Osteocyte (in vitro differentiated cells): ENCODE measurements around the gene DDX46. TPM values are rescaled to one million over a fixed set of nuclear protein-coding genes. Genes with fewer than 3 reads are reported as not detected.

Source experiments
- DNase-seq: peaks from one replicate; pipeline ENCODE4 v3.0.0; 2021; ENCODE audit warnings: mixed read lengths; ENCODE audit not compliant: unreplicated experiment; ENCODE audit errors: extremely low spot score
- H3K27ac Mint-ChIP-seq: one replicate; pipeline ENCODE4 v1.8.0; 2021; ENCODE audit warnings: mild to moderate bottlenecking, mixed read lengths; ENCODE audit not compliant: unreplicated experiment
- H3K27me3 Mint-ChIP-seq: one replicate; pipeline ENCODE4 v1.8.0; 2021; ENCODE audit warnings: mixed read lengths; ENCODE audit not compliant: unreplicated experiment
- H3K36me3 Mint-ChIP-seq: one replicate; pipeline ENCODE4 v1.8.0; 2021; ENCODE audit warnings: mixed read lengths; ENCODE audit not compliant: unreplicated experiment
- H3K4me1 Mint-ChIP-seq: one replicate; pipeline ENCODE4 v1.8.0; 2021; ENCODE audit warnings: mixed read lengths; ENCODE audit not compliant: unreplicated experiment
- H3K4me3 Mint-ChIP-seq: one replicate; pipeline ENCODE4 v1.8.0; 2021; ENCODE audit warnings: mild to moderate bottlenecking, moderate library complexity, mixed read lengths; ENCODE audit not compliant: unreplicated experiment
- H3K9me3 Mint-ChIP-seq: one replicate; pipeline ENCODE4 v1.8.0; 2021; ENCODE audit warnings: mixed read lengths; ENCODE audit not compliant: unreplicated experiment
- CTCF ChIP-seq: fragments of 200-600 bp; sonication (generic); IDR thresholded peaks from 2 replicates; pipeline ENCODE4 v1.5.0; 2021; ENCODE audit warnings: antibody characterized with exemption, mild to moderate bottlenecking, moderate library complexity
- total RNA-seq: library from RNA; stranded (reverse); gene quantifications from 2 replicates; pipeline ENCODE4 v1.2.1, GENCODE V29; 2021

The DDX46 gene
- total RNA-seq, 1 donor from 2014 or later: 46.1 TPM

GRCh38 chr5:134769206-134769605, 10.6 kb downstream of the DDX46 start:
- TF ChIP-seq CTCF: no peak
- no peak overlapping the region for H3K4me3 Mint-ChIP-seq
- no peak for DNase-seq
- H3K27ac Mint-ChIP-seq: no peak overlapping the region
- H3K4me1 Mint-ChIP-seq: no peaks in the 10 kb centered on the region
- peaks cover 33% of the 10 kb centered on the region for H3K36me3 Mint-ChIP-seq
- H3K27me3 Mint-ChIP-seq: no peaks in the 10 kb centered on the region
- H3K9me3 Mint-ChIP-seq: no peaks in the 10 kb centered on the region

- no peaks in the 10 kb centered on the region for H3K27me3 Mint-ChIP-seq
- H3K4me1 Mint-ChIP-seq: no peaks in the 10 kb centered on the region
- no peak overlapping the region for H3K27ac Mint-ChIP-seq
- H3K36me3 Mint-ChIP-seq: peaks cover 51% of the 10 kb centered on the region
- no peaks in the 10 kb centered on the region for H3K9me3 Mint-ChIP-seq
- TF ChIP-seq CTCF: no peak
- DNase-seq: no peak
- H3K4me3 Mint-ChIP-seq: no peak overlapping the region
Observed at GRCh38 chr5:134772461-134773125, 14.0 kb downstream of the DDX46 start.

- Mint-ChIP-seq H3K27me3 (no peaks in the 10 kb centered on the region), H3K36me3 (peaks cover 47% of the 10 kb centered on the region), H3K9me3 (no peaks in the 10 kb centered on the region), H3K27ac (no peak overlapping the region), H3K4me3 (no peak overlapping the region), H3K4me1 (no peaks in the 10 kb centered on the region)
- no peak for TF ChIP-seq CTCF
- no peak for DNase-seq
Observed at GRCh38 chr5:134777366-134777765, 18.8 kb downstream of the DDX46 start.

GRCh38 chr5:134784241-134784920, 25.8 kb downstream of the DDX46 start:
- peak; percentile 25 for TF ChIP-seq CTCF
- no peak overlapping the region for H3K4me3 Mint-ChIP-seq
- no peaks in the 10 kb centered on the region for H3K9me3 Mint-ChIP-seq
- DNase-seq: no peak
- no peaks in the 10 kb centered on the region for H3K27me3 Mint-ChIP-seq
- H3K4me1 Mint-ChIP-seq: no peaks in the 10 kb centered on the region
- H3K36me3 Mint-ChIP-seq: peaks cover 52% of the 10 kb centered on the region
- no peak overlapping the region for H3K27ac Mint-ChIP-seq

- no peak for TF ChIP-seq CTCF
- Mint-ChIP-seq H3K9me3 (no peaks in the 10 kb centered on the region), H3K36me3 (peaks cover 58% of the 10 kb centered on the region), H3K4me3 (no peak overlapping the region), H3K27me3 (no peaks in the 10 kb centered on the region), H3K27ac (no peak overlapping the region), H3K4me1 (no peaks in the 10 kb centered on the region)
- no peak for DNase-seq
Observed at GRCh38 chr5:134784946-134785620, 26.5 kb downstream of the DDX46 start.
